IMR-90 (cell line): Measurements from ENCODE around the gene HMGXB3. TPM values are rescaled to one million over a fixed set of nuclear protein-coding genes. Genes with fewer than 3 reads are reported as not detected.

Source experiments
- ATAC-seq: fragments of 200-7000 bp; cut with Tn5 transposase; 2 replicates; pipeline ENCODE4 v1.9.1; 2020; ENCODE audit warnings: low read depth, mild to moderate bottlenecking, moderate library complexity
- BruUV-seq: library from RNA; stranded (reverse); fragments of 400-500 nt; replicated peaks from 2 replicates; lab custom pipeline; 2021; lab: Mats Ljungman, UMichigan
- CTCF ChIA-PET: fragments of 300-600 bp; formaldehyde crosslinking; extraction: SDS; loops from one replicate; lab custom pipeline; 2021; ENCODE audit warnings: antibody characterized with exemption; lab: Yijun Ruan, JAX
- POLR2A ChIA-PET: fragments of 300-600 bp; sonication (Branson Sonifier 250); formaldehyde crosslinking; loops from one replicate; lab custom pipeline; 2022; ENCODE audit warnings: antibody characterized with exemption; ENCODE audit not compliant: unreplicated experiment; lab: Charles Lee
- DNase-seq: peaks from one replicate; pipeline ENCODE4 v3.0.0; 2013
- H2AFZ ChIP-seq: replicated peaks from 2 replicates; pipeline ENCODE3; 2013; ENCODE audit warnings: low read length, mild to moderate bottlenecking; ENCODE audit not compliant: poor library complexity
- H2AK5ac ChIP-seq: 2 replicates; pipeline ENCODE4 v1.6.1; 2013; ENCODE audit warnings: low read depth, low read length, inconsistent platforms
- H2AK9ac ChIP-seq: replicated peaks from 2 replicates; pipeline ENCODE3; 2013; ENCODE audit warnings: mild to moderate bottlenecking, low read depth, low read length, moderate library complexity; ENCODE audit not compliant: poor library complexity
- H2BK120ac ChIP-seq: 2 replicates; pipeline ENCODE4 v1.6.1; 2013; ENCODE audit warnings: low read depth, low read length, inconsistent platforms
- H2BK15ac ChIP-seq: 3 replicates; pipeline ENCODE4 v1.6.1; 2013; ENCODE audit warnings: low read depth, low read length, inconsistent platforms
- H2BK20ac ChIP-seq: 2 replicates; pipeline ENCODE4 v1.6.1; 2013; ENCODE audit warnings: low read depth, mild to moderate bottlenecking, inconsistent platforms, low read length, moderate library complexity
- H2BK5ac ChIP-seq: 2 replicates; pipeline ENCODE4 v1.6.1; 2013; ENCODE audit warnings: mild to moderate bottlenecking, low read depth, low read length, inconsistent platforms; ENCODE audit not compliant: poor library complexity, severe bottlenecking
- H3K14ac ChIP-seq: replicated peaks from 2 replicates; pipeline ENCODE4 v1.6.1; 2013; ENCODE audit warnings: low read depth, low read length, inconsistent platforms
- H3K18ac ChIP-seq: 2 replicates; pipeline ENCODE4 v1.6.1; 2013; ENCODE audit warnings: low read depth, low read length, control low read depth
- H3K23ac ChIP-seq: 2 replicates; pipeline ENCODE4 v1.6.1; 2013; ENCODE audit warnings: low read depth, low read length, inconsistent platforms
- H3K27ac ChIP-seq: 2 replicates; pipeline ENCODE4 v1.5.1; 2013; ENCODE audit warnings: mild to moderate bottlenecking, control low read depth, low read length; ENCODE audit not compliant: insufficient read depth
- H3K27me3 ChIP-seq: 2 replicates; pipeline ENCODE4 v1.6.1; 2013; ENCODE audit warnings: low read length; ENCODE audit not compliant: control insufficient read depth, insufficient read depth
- H3K36me3 ChIP-seq: 2 replicates; pipeline ENCODE4 v1.6.1; 2013; ENCODE audit warnings: low read length, mixed read lengths; ENCODE audit not compliant: control insufficient read depth, insufficient read depth
- H3K4ac ChIP-seq: 2 replicates; pipeline ENCODE4 v1.6.1; 2013; ENCODE audit warnings: low read depth, low read length, inconsistent platforms
- H3K4me1 ChIP-seq: 2 replicates; pipeline ENCODE4 v1.6.1; 2013; ENCODE audit warnings: low read length, mixed read lengths; ENCODE audit not compliant: control insufficient read depth, insufficient read depth
- H3K4me2 ChIP-seq: 2 replicates; pipeline ENCODE4 v1.6.1; 2013; ENCODE audit warnings: low read depth, mild to moderate bottlenecking, control low read depth, low read length, moderate library complexity
- H3K4me3 ChIP-seq: 2 replicates; pipeline ENCODE4 v1.5.1; 2013; ENCODE audit warnings: low read depth, mild to moderate bottlenecking, control low read depth, low read length, moderate library complexity; ENCODE audit not compliant: insufficient read depth
- H3K56ac ChIP-seq: 2 replicates; pipeline ENCODE4 v1.6.1; 2013; ENCODE audit warnings: low read length, inconsistent platforms; ENCODE audit not compliant: insufficient read depth; ENCODE audit errors: extremely low read depth
- H3K79me1 ChIP-seq, 2 experiments: 2 replicates each; pipeline ENCODE4 v1.6.1; 2013; ENCODE audit warnings: low read length in 2 of 2, inconsistent platforms in 1 of 2, low read depth in 1 of 2
- H3K9ac ChIP-seq: 2 replicates; pipeline ENCODE4 v1.6.1; 2013; ENCODE audit warnings: low read depth, low read length, control low read depth
- H3K9me1 ChIP-seq: 2 replicates; pipeline ENCODE4 v1.6.1; 2013; ENCODE audit warnings: low read length, inconsistent platforms; ENCODE audit not compliant: insufficient read depth
- H3K9me3 ChIP-seq: 2 replicates; pipeline ENCODE4 v1.6.1; 2013; ENCODE audit warnings: low read length; ENCODE audit not compliant: control insufficient read depth, insufficient read depth
- H4K20me1 ChIP-seq: 2 replicates; pipeline ENCODE4 v1.6.1; 2013; ENCODE audit warnings: low read length, inconsistent platforms; ENCODE audit not compliant: insufficient read depth
- H4K5ac ChIP-seq: 2 replicates; pipeline ENCODE4 v1.6.1; 2013; ENCODE audit warnings: mild to moderate bottlenecking, low read depth, low read length, control low read depth
- H4K8ac ChIP-seq, 2 experiments: 2 replicates each; pipeline ENCODE4 v1.6.1; 2013; ENCODE audit warnings: low read depth in 2 of 2, low read length in 2 of 2, control low read depth in 1 of 2, inconsistent platforms in 1 of 2
- H4K91ac ChIP-seq: 2 replicates; pipeline ENCODE4 v1.6.1; 2013; ENCODE audit warnings: low read depth, low read length, inconsistent platforms; ENCODE audit not compliant: insufficient read depth
- BHLHE40 ChIP-seq: fragments of 150-350 bp; IDR thresholded peaks from 2 replicates; pipeline ENCODE4 v1.6.1; 2016; ENCODE audit warnings: mild to moderate bottlenecking, low read depth, low read length
- CEBPB ChIP-seq: IDR thresholded peaks from 2 replicates; pipeline ENCODE4 v1.6.1; 2012; ENCODE audit warnings: low read depth, low read length, improper control_type of control experiment
- CHD1 ChIP-seq: IDR thresholded peaks from 2 replicates; pipeline ENCODE4 v1.6.1; 2012; ENCODE audit warnings: low read depth, low read length, improper control_type of control experiment
- MAFK ChIP-seq: IDR thresholded peaks from 2 replicates; pipeline ENCODE4 v1.6.1; 2012; ENCODE audit warnings: low read depth, low read length, improper control_type of control experiment
- MAZ ChIP-seq: IDR thresholded peaks from 2 replicates; pipeline ENCODE4 v1.6.1; 2012; ENCODE audit warnings: low read depth, mild to moderate bottlenecking, low read length, improper control_type of control experiment, moderate library complexity, borderline replicate concordance
- MXI1 ChIP-seq: IDR thresholded peaks from 2 replicates; pipeline ENCODE4 v1.6.1; 2012; ENCODE audit warnings: low read depth, mild to moderate bottlenecking, low read length, moderate library complexity, borderline replicate concordance
- NFE2L2 ChIP-seq: fragments of 150-350 bp; IDR thresholded peaks from 2 replicates; pipeline ENCODE4 v1.6.1; 2016; ENCODE audit warnings: low read depth, mild to moderate bottlenecking, low read length
- POLR2A ChIP-seq: IDR thresholded peaks from 2 replicates; pipeline ENCODE4 v1.6.1; 2012; ENCODE audit warnings: mild to moderate bottlenecking, low read depth, low read length
- RAD21 ChIP-seq: IDR thresholded peaks from 2 replicates; pipeline ENCODE4 v1.6.1; 2012; ENCODE audit warnings: low read length, improper control_type of control experiment
- RCOR1 ChIP-seq: IDR thresholded peaks from 2 replicates; pipeline ENCODE4 v1.6.1; 2012; ENCODE audit warnings: mild to moderate bottlenecking, low read length, improper control_type of control experiment; ENCODE audit not compliant: insufficient replicate concordance
- RFX5 ChIP-seq: IDR thresholded peaks from 2 replicates; pipeline ENCODE4 v1.8.0; 2012; ENCODE audit warnings: low read depth, mild to moderate bottlenecking, low read length, moderate library complexity
- SMC3 ChIP-seq: fragments of 150-350 bp; IDR thresholded peaks from 2 replicates; pipeline ENCODE4 v1.6.1; 2016; ENCODE audit warnings: low read depth, mild to moderate bottlenecking, antibody characterized with exemption, low read length, moderate library complexity
- WGBS, 2 experiments: methylation state at CpG; one replicate each; pipeline versions ENCODE4 v1.1.5 to v1.1.7; 2013; ENCODE audit warnings: missing lambda C conversion rate in 2 of 2; ENCODE audit not compliant: insufficient read length in 1 of 2; ENCODE audit errors: extremely low coverage in 2 of 2; 5-methylcytosine and 5-hydroxymethylcytosine counted together
- dilution Hi-C: fragments of 300-500 bp; cut with HindIII; formaldehyde crosslinking; loops from one replicate; pipeline ENCODE4 v1.14.3; 2018; ENCODE audit warnings: low sequenced_read_pairs; ENCODE audit not compliant: unreplicated experiment
- in situ Hi-C: fragments of 300-500 bp; cut with MboI; formaldehyde crosslinking; loops from 3 replicates; pipeline ENCODE4 v1.14.3; 2019; ENCODE audit warnings: low sequenced_read_pairs, inconsistent platforms, mixed read lengths
- intact Hi-C: fragments of 100-400 bp; cut with micrococcal nuclease; formaldehyde crosslinking; loops from 2 replicates; pipeline ENCODE4 v1.10.0; 2022
- polyA plus RNA-seq, 3 experiments: library from polyadenylated mRNA; depleted of rRNA; stranded (reverse); fragments of >200 nt; gene quantifications; 2 replicates each; pipeline ENCODE4 v1.2.3, GENCODE V29; 2012; ENCODE audit warnings: low replicate concordance in 1 of 3
- total RNA-seq: library from RNA; depleted of rRNA; stranded (reverse); fragments of >200 nt; gene quantifications from 2 replicates; pipeline ENCODE4 v1.2.3, GENCODE V29; 2012
- TF ChIP-seq, protein P1 (sequence below): fragments of 150-350 bp; IDR thresholded peaks from 2 replicates; pipeline ENCODE4 v1.6.1; 2016; ENCODE audit warnings: low read depth, mild to moderate bottlenecking, low read length, moderate library complexity, borderline replicate concordance
- TF ChIP-seq, protein P2 (sequence below): conservative IDR thresholded peaks from 2 replicates; pipeline ENCODE4 v1.5.1; 2012; ENCODE audit warnings: mild to moderate bottlenecking, low read depth, low read length, improper control_type of control experiment
- TF ChIP-seq, protein P3 (sequence below): fragments of 150-350 bp; IDR thresholded peaks from 2 replicates; pipeline ENCODE4 v1.6.1; 2017; ENCODE audit warnings: mild to moderate bottlenecking, antibody characterized with exemption, low read length, low read depth

HMGXB3 gene
- total and polyA plus RNA-seq, 2 of the 4 experiments (the other 2 are of a cell fraction) = 27.6 to 30.6 TPM

DNA sequence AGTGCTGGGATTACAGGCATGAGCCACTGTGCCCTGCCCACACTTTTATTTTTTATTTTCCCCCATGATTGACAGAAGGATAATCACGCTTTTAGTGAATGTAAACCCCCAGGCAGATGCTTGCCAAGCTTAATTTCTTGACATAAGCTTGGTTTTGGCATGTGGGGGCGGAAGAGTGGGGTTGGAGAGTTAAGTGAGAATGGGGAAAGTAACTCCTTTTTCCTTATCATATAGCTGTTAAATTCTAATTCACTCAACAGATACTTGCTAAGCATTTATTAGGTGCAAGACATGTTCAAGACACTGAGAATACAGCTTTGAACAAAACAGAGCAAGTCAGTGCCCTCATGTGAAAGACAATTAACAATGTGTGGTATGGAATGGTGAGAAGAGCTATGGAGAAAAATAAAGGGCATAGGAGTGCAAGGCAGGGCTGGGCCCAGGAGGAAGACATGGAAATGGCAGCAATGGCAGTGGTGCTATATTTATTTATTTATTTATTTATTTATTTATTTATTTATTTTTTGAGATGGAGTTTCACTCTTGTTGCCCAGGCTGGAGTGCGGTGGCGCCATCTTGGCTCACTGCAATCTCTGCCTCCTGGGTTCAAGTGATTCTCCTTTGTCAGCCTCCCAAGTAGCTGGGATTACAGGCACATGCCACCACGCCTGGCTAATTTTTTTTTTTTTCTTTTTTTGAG is 37.8 kb upstream of the HMGXB3 start:
- 86% methylated on average over 1 of the region's 5 CpGs; no CpG with 5 or more reads in 1 of the 2 experiments for WGBS, 2 experiments
- Histone ChIP-seq H3K4me3 (no peak overlapping the region), H3K4me2 (no peak overlapping the region), H3K27ac (no peak overlapping the region), H4K20me1 (no peaks in the 10 kb centered on the region), H4K5ac (no peak overlapping the region), H2AK9ac (no peak overlapping the region), H3K36me3 (no peaks in the 10 kb centered on the region), H2BK20ac (no peak overlapping the region), H2AK5ac (no peak overlapping the region), H3K27me3 (no peaks in the 10 kb centered on the region), H3K23ac (no peak overlapping the region), H2BK5ac (no peak overlapping the region), H3K4me1 (peaks cover 6% of the 10 kb centered on the region), H2BK120ac (no peak overlapping the region), H3K4ac (no peak overlapping the region), H3K18ac (no peak overlapping the region), H3K79me1 (peaks cover 0 to 14% of the 10 kb centered on the region in 2 experiments; a peak in 3 of 4 replicates), H4K8ac (no peak overlapping the region), H3K9me1 (peaks cover 7% of the 10 kb centered on the region), H2AFZ (no peak overlapping the region), H3K9me3 (no peaks in the 10 kb centered on the region), H2BK15ac (no peak overlapping the region), H4K91ac (no peak overlapping the region), H3K56ac (no peak overlapping the region), H3K9ac (no peak overlapping the region), H3K14ac (no peak overlapping the region)
- ATAC-seq (no peak), DNase-seq (no peak)
- ChIA-PET POLR2A (no interaction called here), CTCF (interaction anchor here (0.6 to 2.7 kb wide), 8 partner anchors 28 to 132 kb away, joined by 3 to 23 read pairs (median 4); no protein-coding TSS in a partner anchor)
- in situ Hi-C loops = no loop called here
- intact Hi-C loops = loop anchor here (1.0 to 5.0 kb wide), 3 partner anchors 28 to 128 kb away; no protein-coding TSS in a partner anchor
- dilution Hi-C loops = no loop called here
- no TSS peak for BruUV-seq
- TF ChIP-seq SMC3 (no peak), CHD1 (no peak), RAD21 (no peak), MXI1 (no peak), BHLHE40 (no peak), NFE2L2 (no peak), MAZ (no peak), MAFK (no peak), POLR2A (no peak), CEBPB (no peak), RFX5 (no peak), RCOR1 (no peak)
- TF ChIP-seq, protein P1, sequence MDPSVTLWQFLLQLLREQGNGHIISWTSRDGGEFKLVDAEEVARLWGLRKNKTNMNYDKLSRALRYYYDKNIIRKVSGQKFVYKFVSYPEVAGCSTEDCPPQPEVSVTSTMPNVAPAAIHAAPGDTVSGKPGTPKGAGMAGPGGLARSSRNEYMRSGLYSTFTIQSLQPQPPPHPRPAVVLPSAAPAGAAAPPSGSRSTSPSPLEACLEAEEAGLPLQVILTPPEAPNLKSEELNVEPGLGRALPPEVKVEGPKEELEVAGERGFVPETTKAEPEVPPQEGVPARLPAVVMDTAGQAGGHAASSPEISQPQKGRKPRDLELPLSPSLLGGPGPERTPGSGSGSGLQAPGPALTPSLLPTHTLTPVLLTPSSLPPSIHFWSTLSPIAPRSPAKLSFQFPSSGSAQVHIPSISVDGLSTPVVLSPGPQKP = no peak
- TF ChIP-seq, protein P2, sequence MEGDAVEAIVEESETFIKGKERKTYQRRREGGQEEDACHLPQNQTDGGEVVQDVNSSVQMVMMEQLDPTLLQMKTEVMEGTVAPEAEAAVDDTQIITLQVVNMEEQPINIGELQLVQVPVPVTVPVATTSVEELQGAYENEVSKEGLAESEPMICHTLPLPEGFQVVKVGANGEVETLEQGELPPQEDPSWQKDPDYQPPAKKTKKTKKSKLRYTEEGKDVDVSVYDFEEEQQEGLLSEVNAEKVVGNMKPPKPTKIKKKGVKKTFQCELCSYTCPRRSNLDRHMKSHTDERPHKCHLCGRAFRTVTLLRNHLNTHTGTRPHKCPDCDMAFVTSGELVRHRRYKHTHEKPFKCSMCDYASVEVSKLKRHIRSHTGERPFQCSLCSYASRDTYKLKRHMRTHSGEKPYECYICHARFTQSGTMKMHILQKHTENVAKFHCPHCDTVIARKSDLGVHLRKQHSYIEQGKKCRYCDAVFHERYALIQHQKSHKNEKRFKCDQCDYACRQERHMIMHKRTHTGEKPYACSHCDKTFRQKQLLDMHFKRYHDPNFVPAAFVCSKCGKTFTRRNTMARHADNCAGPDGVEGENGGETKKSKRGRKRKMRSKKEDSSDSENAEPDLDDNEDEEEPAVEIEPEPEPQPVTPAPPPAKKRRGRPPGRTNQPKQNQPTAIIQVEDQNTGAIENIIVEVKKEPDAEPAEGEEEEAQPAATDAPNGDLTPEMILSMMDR = no peak
- TF ChIP-seq, protein P3, sequence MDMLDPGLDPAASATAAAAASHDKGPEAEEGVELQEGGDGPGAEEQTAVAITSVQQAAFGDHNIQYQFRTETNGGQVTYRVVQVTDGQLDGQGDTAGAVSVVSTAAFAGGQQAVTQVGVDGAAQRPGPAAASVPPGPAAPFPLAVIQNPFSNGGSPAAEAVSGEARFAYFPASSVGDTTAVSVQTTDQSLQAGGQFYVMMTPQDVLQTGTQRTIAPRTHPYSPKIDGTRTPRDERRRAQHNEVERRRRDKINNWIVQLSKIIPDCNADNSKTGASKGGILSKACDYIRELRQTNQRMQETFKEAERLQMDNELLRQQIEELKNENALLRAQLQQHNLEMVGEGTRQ = no peak
